ENCODE results near the gene ABCA2.
A peak's percentile ranks its signal among the peaks of the same experiment; 100 is the strongest.

The ABCA2 gene

DNA sequence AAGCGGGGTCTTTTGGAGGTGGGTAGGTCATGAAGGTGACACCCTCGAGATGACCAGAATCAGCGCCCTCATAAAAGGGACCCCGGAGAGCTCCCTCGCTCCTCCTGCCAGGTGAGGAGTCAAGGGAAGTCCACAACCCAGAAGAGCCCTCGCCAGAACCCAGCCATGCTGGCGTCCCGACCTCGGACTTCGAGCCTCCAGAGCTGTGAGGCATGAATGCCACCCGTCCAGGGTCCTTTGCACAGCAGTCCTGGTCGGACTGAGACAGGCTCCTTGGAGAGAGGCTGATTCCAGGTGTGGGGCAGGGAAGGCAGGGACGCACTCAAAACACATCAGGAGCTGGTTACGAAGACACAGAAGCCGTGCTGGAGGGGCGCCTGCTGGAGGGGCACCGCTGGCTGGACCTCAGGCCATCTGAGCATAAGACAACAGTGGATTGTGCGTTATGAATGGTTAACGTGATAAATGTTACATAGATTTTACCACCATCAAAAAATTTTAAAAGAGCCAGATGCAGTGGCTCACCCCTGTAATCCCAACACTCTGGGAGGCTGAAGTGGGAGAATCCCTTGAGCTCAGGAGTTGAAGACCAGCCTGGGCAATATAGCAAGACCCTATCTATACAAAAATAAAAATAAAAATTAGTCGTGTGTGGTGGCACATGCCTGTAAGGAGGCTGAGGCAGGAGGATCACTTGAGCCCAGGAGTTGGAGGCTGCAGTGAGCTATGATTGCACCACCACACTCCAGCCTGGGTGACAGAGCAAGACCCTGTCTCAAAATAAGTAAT is 26.0 kb downstream of the ABCA2 start:
- no CpG with 5 or more reads among the region's 20 CpGs for WGBS (ENCODE audit: extremely low coverage, insufficient coverage, insufficient read length)
- Histone ChIP-seq H3K36me3 (ENCODE audit: control insufficient read depth in 1 of 2, insufficient read depth in 2 of 2, low read length in 2 of 2) (no peaks in the 10 kb centered on the region), H3K23ac (ENCODE audit: low read length) (no peak overlapping the region), H3K79me1 (ENCODE audit: low read length) (peaks cover 20% of the 10 kb centered on the region), H3K27ac (ENCODE audit: low read depth, low read length) (no peak overlapping the region), H4K91ac (ENCODE audit: low read depth, low read length) (no peak overlapping the region), H3K27me3 (ENCODE audit: insufficient read depth, low read length) (no peaks in the 10 kb centered on the region), H2BK12ac (ENCODE audit: low read length) (no peak overlapping the region), H3K4me1 (ENCODE audit: control insufficient read depth in 1 of 2, insufficient read depth in 2 of 2, low read length in 2 of 2) (peaks cover 13 to 21% of the 10 kb centered on the region in 2 experiments), H2BK5ac (ENCODE audit: low read depth, low read length, poor library complexity) (no peak overlapping the region), H2AFZ (ENCODE audit: insufficient read depth, low read length, poor library complexity) (no peak overlapping the region), H4K8ac (ENCODE audit: low read depth, low read length) (no peak overlapping the region), H3K79me2 (ENCODE audit: control insufficient read depth, insufficient read depth, low read length, poor library complexity) (peaks cover 4% of the 10 kb centered on the region), H3K9me3 (ENCODE audit: insufficient read depth, low read depth, low read length) (peaks cover 4% of the 10 kb centered on the region), H2BK120ac (ENCODE audit: insufficient read depth, low read length, poor library complexity) (peak overlapping the region; percentile 6), H3K4me2 (ENCODE audit: low read length) (no peak overlapping the region), H4K12ac (ENCODE audit: low read depth, low read length) (no peak overlapping the region), H3K4me3 (ENCODE audit: low read depth, low read length) (peak overlapping the region; percentile 1), H2AK5ac (ENCODE audit: low read length) (no peak overlapping the region), H3K9ac (ENCODE audit: low read length) (no peak overlapping the region), H3K4ac (ENCODE audit: low read depth, low read length) (no peak overlapping the region), H3K14ac (ENCODE audit: low read length) (no peak overlapping the region), H3K18ac (ENCODE audit: low read length) (no peak overlapping the region)
- DNase-seq = no peak

DNA sequence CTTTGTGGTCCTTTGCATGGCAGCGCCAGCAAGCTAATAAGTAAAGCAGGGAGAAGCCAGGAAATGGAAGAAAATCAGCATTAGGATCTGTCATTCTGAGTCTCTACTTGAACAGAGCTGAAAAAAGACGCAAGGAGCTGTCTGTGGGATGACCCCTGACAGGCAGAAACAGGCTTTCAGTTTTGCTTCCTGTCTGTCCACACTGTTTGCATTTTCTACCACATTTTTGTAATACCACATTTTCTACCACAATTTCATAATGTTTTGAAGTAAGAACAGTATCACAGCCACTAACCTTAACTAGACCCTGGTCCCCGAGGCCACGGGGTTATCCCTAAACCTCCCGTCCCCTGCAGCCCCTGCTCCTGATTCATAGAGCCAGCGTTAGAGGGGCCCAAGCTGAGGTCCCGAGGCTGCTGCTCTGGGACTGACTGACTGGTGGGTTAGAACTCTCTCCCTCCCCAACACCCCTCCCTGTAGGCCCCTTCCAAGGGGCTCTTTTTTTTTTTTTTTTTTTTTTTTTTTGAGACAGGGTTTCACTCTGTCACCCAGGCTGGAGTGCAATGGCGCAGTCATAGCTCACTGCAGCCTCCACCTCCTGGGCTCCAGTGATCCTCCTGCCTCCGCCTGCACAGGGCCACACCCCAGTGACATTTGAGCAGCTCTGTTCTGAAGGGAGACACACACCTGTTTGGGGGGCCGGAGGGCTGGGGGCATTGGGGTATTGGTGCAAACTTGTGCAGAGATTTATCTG is 27.7 kb downstream of the ABCA2 start:
- H2BK12ac ChIP-seq (ENCODE audit: low read length) = no peak overlapping the region
- peaks cover 0 to 2% of the 10 kb centered on the region in 2 experiments for H3K36me3 ChIP-seq (ENCODE audit: control insufficient read depth in 1 of 2, insufficient read depth in 2 of 2, low read length in 2 of 2)
- H3K79me2 ChIP-seq (ENCODE audit: control insufficient read depth, insufficient read depth, low read length, poor library complexity) = peaks cover 7% of the 10 kb centered on the region
- no peak overlapping the region for H2AK5ac ChIP-seq (ENCODE audit: low read length)
- H3K79me1 ChIP-seq (ENCODE audit: low read length) = peaks cover 32% of the 10 kb centered on the region
- H3K9me3 ChIP-seq (ENCODE audit: insufficient read depth, low read depth, low read length) = no peaks in the 10 kb centered on the region
- H2BK5ac ChIP-seq (ENCODE audit: low read depth, low read length, poor library complexity) = peak overlapping the region; percentile 69
- no peak overlapping the region for H4K8ac ChIP-seq (ENCODE audit: low read depth, low read length)
- no peak overlapping the region for H3K14ac ChIP-seq (ENCODE audit: low read length)
- DNase-seq = peak; percentile 54 to 90
- H3K4ac ChIP-seq (ENCODE audit: low read depth, low read length) = no peak overlapping the region
- H3K4me3 ChIP-seq (ENCODE audit: low read depth, low read length) = no peak overlapping the region
- no CpG with 5 or more reads among the region's 10 CpGs for WGBS (ENCODE audit: extremely low coverage, insufficient coverage, insufficient read length)
- no peak overlapping the region for H3K9ac ChIP-seq (ENCODE audit: low read length)
- peak overlapping the region; percentile 64 for H3K27ac ChIP-seq (ENCODE audit: low read depth, low read length)
- no peak overlapping the region for H4K12ac ChIP-seq (ENCODE audit: low read depth, low read length)
- H2AFZ ChIP-seq (ENCODE audit: insufficient read depth, low read length, poor library complexity) = no peak overlapping the region
- H3K4me2 ChIP-seq (ENCODE audit: low read length) = peak overlapping the region; percentile 13
- H2BK120ac ChIP-seq (ENCODE audit: insufficient read depth, low read length, poor library complexity) = peak overlapping the region; percentile 67
- no peaks in the 10 kb centered on the region for H3K27me3 ChIP-seq (ENCODE audit: insufficient read depth, low read length)
- peaks cover 29 to 37% of the 10 kb centered on the region in 2 experiments for H3K4me1 ChIP-seq (ENCODE audit: control insufficient read depth in 1 of 2, insufficient read depth in 2 of 2, low read length in 2 of 2)
- no peak overlapping the region for H3K23ac ChIP-seq (ENCODE audit: low read length)
- H4K91ac ChIP-seq (ENCODE audit: low read depth, low read length) = peak overlapping the region; percentile 64
- no peak overlapping the region for H3K18ac ChIP-seq (ENCODE audit: low read length)

DNA sequence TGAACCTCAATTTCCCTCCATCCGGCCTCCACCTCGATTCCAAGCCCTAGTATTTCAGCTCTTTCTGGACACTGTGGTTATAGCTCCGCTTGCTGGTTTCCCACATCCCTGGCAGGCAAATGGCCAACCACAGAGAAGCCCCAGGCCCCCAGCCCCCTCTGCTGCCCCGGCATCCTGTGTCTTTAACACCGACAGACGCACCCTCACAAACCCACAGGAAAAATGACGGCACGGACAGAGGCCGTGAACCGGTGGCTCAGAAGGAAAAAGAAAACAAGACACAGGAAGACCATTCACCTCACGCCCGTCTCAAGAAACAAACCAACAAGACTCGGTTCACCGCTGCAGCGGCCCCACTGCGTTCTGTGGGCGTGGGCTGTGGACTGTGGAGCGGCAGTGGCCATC is 30.2 kb downstream of the ABCA2 start:
- Histone ChIP-seq H3K23ac (ENCODE audit: low read length) (no peak overlapping the region), H2AFZ (ENCODE audit: insufficient read depth, low read length, poor library complexity) (no peak overlapping the region), H3K18ac (ENCODE audit: low read length) (peak overlapping the region; percentile 86)

DNA sequence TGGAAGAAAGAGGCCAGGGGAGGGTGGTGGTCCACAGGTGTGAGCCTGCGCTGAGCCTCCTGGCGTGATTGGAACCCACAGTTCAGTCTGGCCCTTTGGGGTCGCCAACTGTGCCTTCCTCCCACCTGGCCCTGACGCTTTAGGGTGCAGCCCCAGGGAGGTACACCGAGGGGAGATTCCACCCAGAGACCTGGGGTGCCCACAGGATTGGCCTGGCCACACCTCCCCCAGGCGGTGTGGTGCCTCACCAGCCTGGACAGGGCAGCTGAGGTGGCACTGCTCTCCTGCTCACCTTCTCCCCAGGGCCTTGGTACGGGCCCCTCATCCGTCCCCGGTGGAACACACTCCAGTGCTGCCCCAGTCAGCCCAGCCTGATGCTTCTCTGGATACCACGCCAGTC is 30.7 kb downstream of the ABCA2 start:
- peak overlapping the region; percentile 80 for H2BK120ac ChIP-seq (ENCODE audit: insufficient read depth, low read length, poor library complexity)
- H3K4me2 ChIP-seq (ENCODE audit: low read length) = peak overlapping the region; percentile 57
- no peak for DNase-seq
- peak overlapping the region; percentile 68 for H4K12ac ChIP-seq (ENCODE audit: low read depth, low read length)
- peaks cover 44 to 60% of the 10 kb centered on the region in 2 experiments for H3K4me1 ChIP-seq (ENCODE audit: control insufficient read depth in 1 of 2, insufficient read depth in 2 of 2, low read length in 2 of 2)
- H3K79me2 ChIP-seq (ENCODE audit: control insufficient read depth, insufficient read depth, low read length, poor library complexity) = peaks cover 14% of the 10 kb centered on the region
- peak overlapping the region; percentile 85 for H2BK12ac ChIP-seq (ENCODE audit: low read length)
- peak overlapping the region; percentile 96 for H2AK5ac ChIP-seq (ENCODE audit: low read length)
- H3K27me3 ChIP-seq (ENCODE audit: insufficient read depth, low read length) = no peaks in the 10 kb centered on the region
- WGBS (ENCODE audit: extremely low coverage, insufficient coverage, insufficient read length) = no CpG with 5 or more reads among the region's 10 CpGs
- H3K9ac ChIP-seq (ENCODE audit: low read length) = no peak overlapping the region
- H3K4me3 ChIP-seq (ENCODE audit: low read depth, low read length) = no peak overlapping the region
- peak overlapping the region; percentile 48 for H3K27ac ChIP-seq (ENCODE audit: low read depth, low read length)
- peak overlapping the region; percentile 79 for H2BK5ac ChIP-seq (ENCODE audit: low read depth, low read length, poor library complexity)
- H3K23ac ChIP-seq (ENCODE audit: low read length) = no peak overlapping the region
- no peaks in the 10 kb centered on the region for H3K9me3 ChIP-seq (ENCODE audit: insufficient read depth, low read depth, low read length)
- peaks cover 42% of the 10 kb centered on the region for H3K79me1 ChIP-seq (ENCODE audit: low read length)
- H4K91ac ChIP-seq (ENCODE audit: low read depth, low read length) = peak overlapping the region; percentile 89
- H3K14ac ChIP-seq (ENCODE audit: low read length) = peak overlapping the region; percentile 85
- H2AFZ ChIP-seq (ENCODE audit: insufficient read depth, low read length, poor library complexity) = peak overlapping the region; percentile 11
- peaks cover 15 to 21% of the 10 kb centered on the region in 2 experiments for H3K36me3 ChIP-seq (ENCODE audit: control insufficient read depth in 1 of 2, insufficient read depth in 2 of 2, low read length in 2 of 2)
- peak overlapping the region; percentile 86 for H3K18ac ChIP-seq (ENCODE audit: low read length)
- peak overlapping the region; percentile 32 for H4K8ac ChIP-seq (ENCODE audit: low read depth, low read length)
- peak overlapping the region; percentile 29 for H3K4ac ChIP-seq (ENCODE audit: low read depth, low read length)

More for the DNA sequence above, 30.2 kb downstream of the ABCA2 start:
- no peak overlapping the region for H3K4me2 ChIP-seq (ENCODE audit: low read length)
- peak overlapping the region; percentile 89 for H4K91ac ChIP-seq (ENCODE audit: low read depth, low read length)
- H2AK5ac ChIP-seq (ENCODE audit: low read length) = peak overlapping the region; percentile 96
- peaks cover 44 to 58% of the 10 kb centered on the region in 2 experiments for H3K4me1 ChIP-seq (ENCODE audit: control insufficient read depth in 1 of 2, insufficient read depth in 2 of 2, low read length in 2 of 2)
- H3K27me3 ChIP-seq (ENCODE audit: insufficient read depth, low read length) = no peaks in the 10 kb centered on the region
- DNase-seq = no peak
- H3K4ac ChIP-seq (ENCODE audit: low read depth, low read length) = peak overlapping the region; percentile 17
- peaks cover 11% of the 10 kb centered on the region for H3K79me2 ChIP-seq (ENCODE audit: control insufficient read depth, insufficient read depth, low read length, poor library complexity)
- H3K14ac ChIP-seq (ENCODE audit: low read length) = peak overlapping the region; percentile 85
- H4K8ac ChIP-seq (ENCODE audit: low read depth, low read length) = peak overlapping the region; percentile 32
- H3K4me3 ChIP-seq (ENCODE audit: low read depth, low read length) = no peak overlapping the region
- H4K12ac ChIP-seq (ENCODE audit: low read depth, low read length) = no peak overlapping the region
- H3K9ac ChIP-seq (ENCODE audit: low read length) = no peak overlapping the region
- peaks cover 15 to 21% of the 10 kb centered on the region in 2 experiments for H3K36me3 ChIP-seq (ENCODE audit: control insufficient read depth in 1 of 2, insufficient read depth in 2 of 2, low read length in 2 of 2)
- no CpG with 5 or more reads among the region's 18 CpGs for WGBS (ENCODE audit: extremely low coverage, insufficient coverage, insufficient read length)
- peaks cover 37% of the 10 kb centered on the region for H3K79me1 ChIP-seq (ENCODE audit: low read length)
- peak overlapping the region; percentile 79 for H2BK5ac ChIP-seq (ENCODE audit: low read depth, low read length, poor library complexity)
- H2BK12ac ChIP-seq (ENCODE audit: low read length) = peak overlapping the region; percentile 85
- peak overlapping the region; percentile 9 for H3K27ac ChIP-seq (ENCODE audit: low read depth, low read length)
- H3K9me3 ChIP-seq (ENCODE audit: insufficient read depth, low read depth, low read length) = no peaks in the 10 kb centered on the region
- peak overlapping the region; percentile 92 for H2BK120ac ChIP-seq (ENCODE audit: insufficient read depth, low read length, poor library complexity)
